Measurements from ENCODE around the gene ZNF189. TPM values are rescaled to one million over a fixed set of nuclear protein-coding genes. Genes with fewer than 3 reads are reported as not detected.

Gene ZNF189
- total RNA-seq, 1 donor from 2014 or later: 11.7 TPM

DNA sequence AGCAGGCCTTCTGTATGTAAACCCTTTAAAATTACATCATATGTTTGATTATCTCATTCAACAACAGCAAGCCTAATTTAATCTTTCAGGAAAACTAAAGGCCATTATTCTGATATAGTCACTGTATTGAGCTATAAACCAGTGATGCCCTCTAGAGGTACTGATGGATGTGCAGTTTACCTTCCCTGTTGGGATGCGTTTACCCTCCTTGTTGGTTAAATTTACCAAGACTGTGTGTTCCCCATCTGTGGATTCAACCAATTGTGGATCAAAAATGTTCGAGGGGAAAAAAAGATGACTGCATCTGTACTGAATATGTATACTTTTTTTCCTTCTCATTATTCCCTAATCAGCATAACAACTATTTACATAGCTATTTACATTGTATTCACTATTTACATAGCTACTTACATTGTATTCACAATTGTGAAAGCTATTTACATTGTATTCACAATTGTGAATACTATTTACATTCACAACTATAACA, 10.1 kb upstream of the ZNF189 start:
- peaks cover 22% of the 10 kb centered on the region for H3K9me3 Mint-ChIP-seq
- peaks cover 64% of the 10 kb centered on the region for H3K36me3 Mint-ChIP-seq (ENCODE audit: low read depth)
- DNase-seq: no peak
- H3K27ac Mint-ChIP-seq: no peak overlapping the region
- no peak overlapping the region for H3K4me3 Mint-ChIP-seq
- peaks cover 17% of the 10 kb centered on the region for H3K4me1 Mint-ChIP-seq
- intact Hi-C loops (cut with micrococcal nuclease): no loop called here
- H3K27me3 Mint-ChIP-seq: no peaks in the 10 kb centered on the region

DNA sequence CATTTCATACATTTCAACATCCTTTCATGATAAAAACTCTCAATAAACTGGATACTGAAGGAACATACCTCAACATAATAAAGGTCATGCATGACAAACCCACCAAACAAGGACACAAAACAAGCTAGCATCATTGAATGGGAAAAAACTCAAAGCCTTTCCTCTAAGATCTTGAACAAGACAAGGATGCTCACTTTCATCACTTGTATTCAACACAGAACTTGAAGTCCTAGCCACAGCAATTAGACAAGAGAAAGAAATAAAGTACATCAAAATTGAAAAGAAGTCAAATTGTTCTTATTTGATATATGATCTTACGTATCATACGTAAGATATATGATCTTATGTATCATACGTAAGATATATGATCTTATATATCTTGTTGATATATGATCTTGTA, 5.5 kb upstream of the ZNF189 start:
- Mint-ChIP-seq H3K4me1 (peaks cover 33% of the 10 kb centered on the region), H3K27me3 (no peaks in the 10 kb centered on the region), H3K27ac (no peak overlapping the region), H3K9me3 (peaks cover 35% of the 10 kb centered on the region), H3K36me3 (ENCODE audit: low read depth) (peaks cover 84% of the 10 kb centered on the region), H3K4me3 (no peak overlapping the region)
- DNase-seq: no peak
- intact Hi-C loops (cut with micrococcal nuclease): no loop called here

DNA sequence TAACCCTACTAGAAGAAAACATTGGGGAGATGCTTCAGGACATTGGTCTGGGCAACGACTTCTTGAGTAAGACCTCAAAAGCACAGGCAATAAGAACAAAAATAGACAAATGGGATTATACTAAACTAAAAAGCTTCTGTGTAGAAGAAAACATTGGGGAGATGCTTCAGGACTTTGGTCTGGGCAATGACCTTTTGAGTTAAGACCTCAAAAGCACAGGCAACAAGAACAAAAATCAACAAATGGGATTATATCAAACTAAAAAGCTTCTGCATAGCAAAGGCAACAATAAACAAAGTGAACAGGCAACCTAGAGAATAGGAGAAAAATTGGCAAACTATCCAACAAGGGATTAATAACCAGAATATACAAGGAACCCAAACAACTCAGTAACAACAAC, 4.0 kb upstream of the ZNF189 start:
- DNase-seq: no peak
- Mint-ChIP-seq H3K4me1 (peaks cover 34% of the 10 kb centered on the region), H3K9me3 (peaks cover 35% of the 10 kb centered on the region), H3K4me3 (no peak overlapping the region), H3K36me3 (ENCODE audit: low read depth) (peaks cover 77% of the 10 kb centered on the region), H3K27ac (no peak overlapping the region), H3K27me3 (no peaks in the 10 kb centered on the region)
- intact Hi-C loops (cut with micrococcal nuclease): no loop called here

DNA sequence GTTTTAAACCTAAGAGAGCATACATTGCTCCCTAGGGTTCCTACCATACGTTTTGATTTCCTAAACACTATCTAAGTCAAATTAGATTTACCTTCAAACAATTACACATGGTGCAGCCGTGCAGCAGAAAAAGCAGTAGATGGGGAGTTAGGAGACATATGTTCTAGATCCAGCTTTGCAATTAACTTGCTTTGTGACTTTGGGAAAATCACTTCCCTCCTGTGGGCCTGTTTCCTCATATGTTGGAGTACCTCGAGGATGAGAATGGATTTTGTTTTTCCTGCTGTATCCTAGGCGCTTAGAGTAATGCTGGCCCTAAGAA, 944 bp upstream of the ZNF189 start:
- no peak for DNase-seq
- Mint-ChIP-seq H3K9me3 (peaks cover 34% of the 10 kb centered on the region), H3K4me3 (peak overlapping the region; percentile 94), H3K36me3 (ENCODE audit: low read depth) (peaks cover 80% of the 10 kb centered on the region), H3K27me3 (no peaks in the 10 kb centered on the region), H3K27ac (peak overlapping the region; percentile 98), H3K4me1 (peaks cover 43% of the 10 kb centered on the region)
- intact Hi-C loops (cut with micrococcal nuclease): loop anchor here (1.0 to 2.0 kb wide), 3 partner anchors 136 to 1299 kb away; partner anchors contain the start of genes ERP44, INVS, RNF20 and TEX10

DNA sequence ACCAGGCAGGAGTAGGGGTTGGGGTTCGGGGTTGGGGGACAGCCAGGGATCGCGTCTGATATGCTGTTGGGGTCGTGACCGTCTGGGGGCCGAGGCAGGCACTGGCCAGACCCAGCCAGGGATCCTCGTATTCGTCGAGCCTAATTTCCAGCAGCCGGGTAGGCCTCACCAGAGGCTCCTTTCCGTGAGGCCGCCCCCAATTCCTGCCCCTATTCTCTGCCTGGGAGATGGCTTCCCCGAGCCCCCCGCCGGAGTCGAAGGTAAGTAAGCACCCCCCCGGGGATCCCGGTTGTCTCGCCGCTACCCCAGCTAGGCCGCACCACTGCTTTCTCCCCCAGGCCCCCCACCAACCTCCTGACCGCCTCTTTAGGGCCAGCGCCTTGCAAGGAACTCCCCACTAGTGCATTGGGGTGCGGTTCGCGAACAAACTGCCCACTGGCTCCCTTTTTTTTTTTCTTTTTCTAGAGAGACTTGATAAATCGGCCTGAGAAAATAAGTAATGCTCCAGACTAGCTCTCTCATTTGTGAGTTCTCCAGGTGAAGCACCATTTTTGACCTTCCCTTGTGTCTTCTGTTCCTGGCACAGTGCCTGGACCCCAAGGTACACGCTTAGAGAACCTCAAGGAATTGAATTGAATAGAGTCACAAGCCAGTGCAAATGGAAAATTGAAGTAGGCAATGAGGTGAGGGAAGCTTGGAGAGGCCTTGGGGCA, 435 bp downstream of the ZNF189 start:
- no peaks in the 10 kb centered on the region for H3K27me3 Mint-ChIP-seq
- H3K4me1 Mint-ChIP-seq: peaks cover 47% of the 10 kb centered on the region
- H3K4me3 Mint-ChIP-seq: peak overlapping the region; percentile 94
- peaks cover 39% of the 10 kb centered on the region for H3K9me3 Mint-ChIP-seq
- intact Hi-C loops (cut with micrococcal nuclease): loop anchor here (1.0 to 2.0 kb wide), 3 partner anchors 134 to 1300 kb away; partner anchors contain the start of genes ERP44, INVS, RNF20 and TEX10
- no peak for DNase-seq
- H3K36me3 Mint-ChIP-seq (ENCODE audit: low read depth): peaks cover 80% of the 10 kb centered on the region
- H3K27ac Mint-ChIP-seq: peak overlapping the region; percentile 98

DNA sequence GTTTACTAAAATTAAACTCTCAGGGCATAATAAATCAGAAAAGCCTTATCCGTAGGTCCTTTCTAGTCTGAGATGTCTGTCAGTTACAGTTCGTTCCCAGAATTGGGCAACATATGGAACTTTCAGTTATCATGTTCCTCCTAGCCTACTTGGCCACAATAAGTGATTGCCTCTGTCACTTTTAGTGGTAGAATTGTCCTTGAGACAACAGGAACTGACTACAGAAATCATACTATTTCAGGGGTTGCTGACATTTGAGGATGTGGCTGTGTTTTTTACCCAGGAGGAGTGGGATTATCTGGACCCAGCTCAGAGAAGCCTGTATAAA, 956 bp downstream of the ZNF189 start:
- H3K4me3 Mint-ChIP-seq: peak overlapping the region; percentile 94
- peaks cover 80% of the 10 kb centered on the region for H3K36me3 Mint-ChIP-seq (ENCODE audit: low read depth)
- H3K9me3 Mint-ChIP-seq: peaks cover 35% of the 10 kb centered on the region
- no peaks in the 10 kb centered on the region for H3K27me3 Mint-ChIP-seq
- intact Hi-C loops (cut with micrococcal nuclease): loop anchor here (2.0 kb wide), 2 partner anchors 1047 to 1301 kb away; partner anchors contain the start of genes ERP44, INVS and TEX10
- DNase-seq: no peak
- H3K27ac Mint-ChIP-seq: peak overlapping the region; percentile 98
- peaks cover 44% of the 10 kb centered on the region for H3K4me1 Mint-ChIP-seq

DNA sequence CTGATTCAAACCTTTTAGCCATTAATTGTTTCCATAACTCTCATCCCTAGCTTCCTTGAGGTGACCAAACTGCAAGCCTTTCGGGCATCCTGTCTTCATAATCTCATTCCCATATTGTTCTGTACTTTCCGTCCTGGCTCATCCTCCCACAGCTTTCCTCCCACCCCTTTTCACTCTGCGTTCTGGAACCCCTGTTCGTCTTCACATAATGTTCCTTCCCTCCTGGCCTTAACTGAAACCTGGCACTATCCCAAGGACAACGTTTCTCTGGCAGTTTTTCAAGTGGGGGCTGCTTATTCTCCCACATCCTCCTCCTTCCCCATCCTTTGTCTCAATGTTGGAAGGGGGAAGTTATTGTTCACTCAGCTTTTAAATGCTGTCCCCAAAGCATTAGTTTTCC, 1.5 kb downstream of the ZNF189 start:
- peaks cover 44% of the 10 kb centered on the region for H3K4me1 Mint-ChIP-seq
- peak overlapping the region; percentile 77 for H3K27ac Mint-ChIP-seq
- H3K27me3 Mint-ChIP-seq: no peaks in the 10 kb centered on the region
- peaks cover 80% of the 10 kb centered on the region for H3K36me3 Mint-ChIP-seq (ENCODE audit: low read depth)
- DNase-seq: no peak
- peaks cover 36% of the 10 kb centered on the region for H3K9me3 Mint-ChIP-seq
- peak overlapping the region; percentile 94 for H3K4me3 Mint-ChIP-seq
- intact Hi-C loops (cut with micrococcal nuclease): loop anchor here (5.0 kb wide), 1 partner anchor 57 kb away; no protein-coding TSS in a partner anchor

DNA sequence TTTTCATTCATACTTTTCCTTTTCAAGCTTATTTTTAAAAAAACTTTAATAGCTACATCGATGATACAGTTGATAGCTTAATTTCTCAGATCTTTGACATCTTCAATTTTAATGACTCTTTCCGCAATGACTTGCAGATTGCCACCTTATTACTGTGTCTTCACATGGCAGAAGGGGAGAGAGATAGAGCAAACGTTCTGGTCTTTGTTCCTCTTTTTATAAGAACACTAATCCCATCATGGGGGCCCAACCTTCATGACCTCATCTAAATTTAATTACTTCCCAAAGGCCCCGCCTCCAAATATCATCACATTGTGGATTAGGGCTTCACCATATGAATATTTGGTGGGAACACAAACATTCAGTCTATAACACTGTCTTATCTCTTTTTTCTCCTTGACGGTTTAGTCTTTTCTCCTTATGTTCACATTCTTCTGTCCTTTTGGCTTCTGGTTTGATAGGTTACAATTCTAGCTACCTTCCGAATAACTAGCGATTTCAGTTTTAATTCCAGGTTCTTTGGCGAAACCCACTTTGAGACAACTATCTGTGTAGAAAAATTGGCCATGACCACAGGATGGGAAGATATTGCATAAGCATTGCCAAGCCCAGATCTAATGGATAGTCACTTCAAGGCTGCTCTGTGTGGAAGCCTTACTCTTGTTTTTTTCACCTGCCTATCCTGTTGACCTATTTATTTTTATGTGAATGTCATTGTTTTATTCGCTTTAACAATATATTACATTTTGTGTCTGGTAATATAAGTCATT, 5.0 kb downstream of the ZNF189 start:
- peaks cover 85% of the 10 kb centered on the region for H3K36me3 Mint-ChIP-seq (ENCODE audit: low read depth)
- DNase-seq: no peak
- intact Hi-C loops (cut with micrococcal nuclease): loop anchor here (5.0 kb wide), 1 partner anchor 54 kb away; no protein-coding TSS in a partner anchor
- peaks cover 29% of the 10 kb centered on the region for H3K4me1 Mint-ChIP-seq
- H3K4me3 Mint-ChIP-seq: no peak overlapping the region
- no peak overlapping the region for H3K27ac Mint-ChIP-seq
- no peaks in the 10 kb centered on the region for H3K27me3 Mint-ChIP-seq
- H3K9me3 Mint-ChIP-seq: peaks cover 46% of the 10 kb centered on the region

DNA sequence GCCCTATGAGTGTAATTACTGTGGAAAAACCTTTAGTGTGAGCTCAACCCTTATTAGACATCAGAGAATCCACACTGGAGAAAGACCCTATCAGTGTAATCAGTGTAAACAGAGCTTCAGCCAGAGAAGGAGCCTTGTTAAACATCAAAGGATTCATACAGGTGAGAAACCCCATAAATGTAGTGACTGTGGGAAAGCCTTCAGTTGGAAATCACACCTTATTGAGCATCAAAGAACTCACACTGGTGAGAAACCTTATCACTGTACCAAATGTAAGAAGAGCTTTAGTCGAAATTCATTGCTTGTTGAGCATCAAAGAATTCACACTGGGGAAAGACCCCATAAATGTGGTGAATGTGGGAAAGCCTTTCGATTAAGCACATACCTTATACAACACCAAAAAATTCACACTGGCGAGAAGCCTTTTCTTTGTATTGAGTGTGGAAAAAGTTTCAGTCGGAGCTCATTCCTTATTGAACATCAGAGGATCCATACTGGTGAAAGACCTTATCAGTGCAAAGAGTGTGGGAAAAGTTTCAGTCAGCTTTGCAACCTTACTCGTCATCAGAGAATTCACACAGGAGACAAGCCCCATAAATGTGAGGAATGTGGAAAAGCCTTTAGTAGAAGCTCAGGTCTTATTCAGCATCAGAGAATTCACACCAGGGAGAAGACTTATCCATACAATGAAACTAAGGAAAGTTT, 9.9 kb downstream of the ZNF189 start:
- DNase-seq: no peak
- no peak overlapping the region for H3K4me3 Mint-ChIP-seq
- intact Hi-C loops (cut with micrococcal nuclease): no loop called here
- peaks cover 38% of the 10 kb centered on the region for H3K9me3 Mint-ChIP-seq
- peaks cover 73% of the 10 kb centered on the region for H3K36me3 Mint-ChIP-seq (ENCODE audit: low read depth)
- no peaks in the 10 kb centered on the region for H3K27me3 Mint-ChIP-seq
- H3K27ac Mint-ChIP-seq: no peak overlapping the region
- peaks cover 2% of the 10 kb centered on the region for H3K4me1 Mint-ChIP-seq

DNA sequence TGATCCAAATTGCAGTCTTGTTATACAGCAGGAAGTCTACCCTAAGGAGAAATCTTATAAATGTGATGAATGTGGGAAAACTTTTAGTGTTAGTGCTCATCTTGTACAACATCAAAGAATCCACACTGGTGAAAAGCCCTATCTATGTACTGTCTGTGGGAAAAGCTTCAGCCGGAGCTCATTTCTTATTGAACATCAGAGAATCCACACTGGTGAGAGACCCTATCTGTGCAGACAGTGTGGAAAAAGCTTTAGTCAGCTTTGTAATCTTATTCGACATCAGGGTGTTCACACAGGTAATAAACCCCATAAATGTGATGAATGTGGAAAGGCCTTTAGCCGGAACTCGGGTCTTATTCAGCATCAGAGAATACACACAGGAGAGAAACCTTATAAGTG, 10.4 kb downstream of the ZNF189 start:
- Mint-ChIP-seq H3K27ac (no peak overlapping the region), H3K27me3 (no peaks in the 10 kb centered on the region), H3K4me1 (no peaks in the 10 kb centered on the region), H3K36me3 (ENCODE audit: low read depth) (peaks cover 68% of the 10 kb centered on the region), H3K9me3 (peaks cover 37% of the 10 kb centered on the region), H3K4me3 (no peak overlapping the region)
- intact Hi-C loops (cut with micrococcal nuclease): no loop called here
- DNase-seq: no peak

DNA sequence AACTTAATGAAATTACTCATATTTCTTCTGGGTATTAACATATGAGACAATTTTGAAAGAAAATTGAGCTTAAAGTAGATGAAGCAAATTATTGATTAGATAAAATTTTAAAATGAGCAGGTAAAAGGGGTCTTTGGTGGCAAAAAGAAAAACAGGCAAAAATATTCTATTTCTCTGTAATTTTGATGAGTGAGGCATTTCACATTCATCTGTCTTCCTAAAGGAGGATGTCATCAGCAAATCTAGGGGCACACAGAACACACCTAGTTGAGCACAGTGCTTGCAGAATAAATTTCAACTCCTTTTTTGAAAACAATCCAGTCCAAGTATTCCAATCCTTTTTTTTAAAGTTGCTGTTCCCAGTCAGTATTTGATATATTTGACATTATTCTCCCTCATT, 16.2 kb downstream of the ZNF189 start:
- H3K36me3 Mint-ChIP-seq (ENCODE audit: low read depth): peaks cover 17% of the 10 kb centered on the region
- H3K27ac Mint-ChIP-seq: no peak overlapping the region
- no peak for DNase-seq
- no peak overlapping the region for H3K4me3 Mint-ChIP-seq
- no peaks in the 10 kb centered on the region for H3K4me1 Mint-ChIP-seq
- H3K9me3 Mint-ChIP-seq: peaks cover 32% of the 10 kb centered on the region
- intact Hi-C loops (cut with micrococcal nuclease): no loop called here
- H3K27me3 Mint-ChIP-seq: no peaks in the 10 kb centered on the region

DNA sequence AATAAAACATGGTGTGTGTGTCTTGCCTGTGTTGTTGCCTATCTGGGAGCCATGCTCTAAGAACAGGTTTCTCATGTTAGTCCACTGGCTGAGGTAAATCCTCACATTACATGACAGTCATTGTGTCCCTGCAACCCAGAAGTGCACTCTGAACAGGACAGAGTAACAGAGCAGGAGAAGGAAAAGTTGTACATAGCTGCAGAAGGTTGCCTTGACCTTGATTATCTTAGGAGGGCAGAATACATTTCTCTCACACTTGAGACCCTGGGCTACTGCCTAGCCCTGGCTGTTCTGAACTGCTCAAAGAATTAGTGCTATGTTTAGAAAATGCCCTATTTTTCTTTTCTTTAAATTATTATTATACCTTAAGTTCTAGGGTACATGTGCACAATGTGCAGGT, 16.9 kb downstream of the ZNF189 start:
- peaks cover 14% of the 10 kb centered on the region for H3K36me3 Mint-ChIP-seq (ENCODE audit: low read depth)
- no peaks in the 10 kb centered on the region for H3K27me3 Mint-ChIP-seq
- no peaks in the 10 kb centered on the region for H3K4me1 Mint-ChIP-seq
- intact Hi-C loops (cut with micrococcal nuclease): no loop called here
- H3K4me3 Mint-ChIP-seq: no peak overlapping the region
- no peak for DNase-seq
- H3K27ac Mint-ChIP-seq: no peak overlapping the region
- H3K9me3 Mint-ChIP-seq: peaks cover 32% of the 10 kb centered on the region

DNA sequence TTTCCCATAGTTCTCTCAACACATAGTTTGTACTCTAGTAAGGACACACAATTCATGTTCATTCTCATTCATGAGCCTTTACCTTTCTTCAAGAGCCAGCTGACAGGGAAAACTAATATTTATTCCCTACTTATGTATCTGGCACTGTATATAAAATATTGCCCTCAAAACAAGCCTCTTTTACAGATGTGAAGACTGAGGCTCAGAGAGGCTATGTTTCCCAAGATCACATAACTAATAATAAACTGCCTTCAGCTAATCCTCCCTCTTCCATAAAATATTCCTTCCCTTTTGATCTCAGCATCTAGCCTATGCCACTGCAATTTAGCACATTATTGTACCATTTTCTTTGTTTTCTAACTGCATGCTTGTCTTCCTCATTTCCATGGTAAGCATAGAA, 18.7 kb downstream of the ZNF189 start:
- Mint-ChIP-seq H3K4me3 (no peak overlapping the region), H3K9me3 (peaks cover 27% of the 10 kb centered on the region), H3K27me3 (no peaks in the 10 kb centered on the region), H3K36me3 (ENCODE audit: low read depth) (peaks cover 4% of the 10 kb centered on the region), H3K4me1 (no peaks in the 10 kb centered on the region), H3K27ac (no peak overlapping the region)
- intact Hi-C loops (cut with micrococcal nuclease): no loop called here
- DNase-seq: no peak

DNA sequence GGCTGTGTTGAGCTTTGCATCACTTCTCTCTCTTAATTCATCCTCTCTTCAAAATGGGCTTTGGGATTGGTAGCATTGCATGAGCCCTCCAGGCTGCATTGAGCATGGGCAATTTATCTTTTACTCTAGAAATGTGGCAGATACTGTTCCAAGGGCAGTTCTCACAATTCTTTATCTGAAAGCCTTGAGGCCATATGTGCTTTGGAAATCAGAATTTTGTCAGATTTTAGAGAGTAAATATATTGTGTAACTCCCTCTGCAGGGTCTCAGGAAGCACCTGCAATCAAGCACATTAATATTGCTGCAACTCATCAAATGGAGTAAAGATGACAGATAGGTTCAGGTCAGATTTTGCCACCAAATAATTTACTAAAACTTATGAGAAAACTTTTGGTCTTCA, 19.3 kb downstream of the ZNF189 start:
- intact Hi-C loops (cut with micrococcal nuclease): no loop called here
- Mint-ChIP-seq H3K4me3 (no peak overlapping the region), H3K27me3 (no peaks in the 10 kb centered on the region), H3K27ac (no peak overlapping the region), H3K4me1 (no peaks in the 10 kb centered on the region), H3K9me3 (peaks cover 27% of the 10 kb centered on the region), H3K36me3 (ENCODE audit: low read depth) (peaks cover 4% of the 10 kb centered on the region)
- DNase-seq: no peak

All from activated CD4-positive, alpha-beta T cell treated with anti-CD3 and anti-CD28 coated beads, Interleukin-2, amount 10 ng/mL, durations not matched to agents 24 days and 14 days (primary cell).